Measurements from ENCODE around the gene SSX3.
"Not testable (repeated sequence)": the region's sequence is repeated elsewhere in the genome, so short reads cannot be mapped to it uniquely, and the experiment has no call there.

The SSX3 gene, protein sequence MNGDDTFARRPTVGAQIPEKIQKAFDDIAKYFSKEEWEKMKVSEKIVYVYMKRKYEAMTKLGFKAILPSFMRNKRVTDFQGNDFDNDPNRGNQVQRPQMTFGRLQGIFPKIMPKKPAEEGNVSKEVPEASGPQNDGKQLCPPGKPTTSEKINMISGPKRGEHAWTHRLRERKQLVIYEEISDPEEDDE

GRCh38 chrX:48356315-48357094 lies at the start of gene SSX3:
Gene SSX3 (minus strand): TSS chrX:48356703. CDS start chrX:48355249, 1,454 bp downstream.
- DNase-seq (ENCODE audit: low read depth); H3K4me3 ChIP-seq (ENCODE audit: control insufficient read depth, low read depth, low read length): not testable (repeated sequence)

GRCh38 chrX:48397825-48398224 lies 41.3 kb upstream of the SSX3 start:
- DNase-seq (ENCODE audit: low read depth); H3K4me3 ChIP-seq (ENCODE audit: control insufficient read depth, low read depth, low read length): not testable (repeated sequence)

DNA sequence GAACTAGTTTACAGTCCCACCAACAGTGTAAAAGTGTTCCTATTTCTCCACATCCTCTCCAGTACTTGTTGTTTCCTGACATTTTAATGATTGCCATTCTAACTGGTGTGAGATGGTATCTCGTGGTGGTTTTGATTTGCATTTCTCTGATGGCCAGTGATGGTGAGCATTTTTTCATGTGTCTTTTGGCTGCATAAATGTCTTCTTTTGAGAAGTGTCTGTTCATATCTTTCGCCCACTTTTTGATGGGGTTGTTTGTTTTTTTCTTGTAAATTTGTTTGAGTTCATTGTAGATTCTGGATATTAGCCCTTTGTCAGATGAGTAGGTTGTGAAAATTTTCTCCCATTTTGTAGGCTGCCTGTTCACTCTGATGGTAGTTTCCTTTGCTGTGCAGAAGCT lies 40.4 kb upstream of the SSX3 start:
- H3K4me3 ChIP-seq (ENCODE audit: control insufficient read depth, low read depth, low read length); DNase-seq (ENCODE audit: low read depth): not testable (repeated sequence)

DNA sequence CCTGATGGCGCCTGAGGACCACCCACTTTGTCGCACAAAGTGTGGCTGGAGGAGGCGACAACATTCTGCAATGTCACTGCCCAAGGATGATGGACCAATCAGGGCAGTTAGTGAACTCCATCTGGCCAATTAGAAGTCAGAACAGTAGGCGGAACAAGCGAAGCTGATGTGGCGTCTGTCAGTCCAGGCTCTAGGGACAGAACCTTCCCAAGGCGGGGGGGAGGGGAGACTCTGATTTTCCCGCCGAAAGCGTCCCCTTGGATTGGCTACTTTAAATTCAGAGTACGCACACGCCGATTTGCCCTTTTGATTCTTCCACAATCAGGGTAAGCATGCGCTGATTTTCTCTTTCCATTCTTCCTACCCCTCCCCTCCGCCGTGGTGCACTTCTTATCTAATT lies 26.7 kb upstream of the SSX3 start, which contains the start of gene SSX4:
SSX4 (plus strand) TSS at position 301 of the 400 bp plus-strand sequence. CDS start 515 bp downstream, outside the sequence.
- H3K4me3 ChIP-seq (ENCODE audit: control insufficient read depth, low read depth, low read length); DNase-seq (ENCODE audit: low read depth): not testable (repeated sequence)

DNA sequence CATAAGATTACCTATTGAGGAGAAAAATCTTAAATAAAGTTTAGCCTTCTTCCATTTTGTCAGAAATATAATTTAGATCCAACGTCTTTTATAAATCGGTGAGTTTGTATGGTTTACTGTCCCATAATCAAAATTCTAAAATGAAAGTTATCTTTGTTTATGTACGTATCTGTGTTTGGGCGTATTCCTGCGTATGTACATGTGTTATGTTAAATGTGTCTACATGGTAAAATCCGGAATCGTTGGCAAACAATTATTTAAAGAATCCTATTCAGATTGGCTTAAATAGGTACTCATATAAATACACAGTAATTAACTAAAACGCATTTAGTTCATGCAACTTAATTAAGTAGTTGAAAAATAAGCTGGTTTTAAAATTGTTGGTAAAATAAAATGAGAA lies 13.9 kb upstream of the SSX3 start:
- H3K4me3 ChIP-seq (ENCODE audit: control insufficient read depth, low read depth, low read length); DNase-seq (ENCODE audit: low read depth): not testable (repeated sequence)

DNA sequence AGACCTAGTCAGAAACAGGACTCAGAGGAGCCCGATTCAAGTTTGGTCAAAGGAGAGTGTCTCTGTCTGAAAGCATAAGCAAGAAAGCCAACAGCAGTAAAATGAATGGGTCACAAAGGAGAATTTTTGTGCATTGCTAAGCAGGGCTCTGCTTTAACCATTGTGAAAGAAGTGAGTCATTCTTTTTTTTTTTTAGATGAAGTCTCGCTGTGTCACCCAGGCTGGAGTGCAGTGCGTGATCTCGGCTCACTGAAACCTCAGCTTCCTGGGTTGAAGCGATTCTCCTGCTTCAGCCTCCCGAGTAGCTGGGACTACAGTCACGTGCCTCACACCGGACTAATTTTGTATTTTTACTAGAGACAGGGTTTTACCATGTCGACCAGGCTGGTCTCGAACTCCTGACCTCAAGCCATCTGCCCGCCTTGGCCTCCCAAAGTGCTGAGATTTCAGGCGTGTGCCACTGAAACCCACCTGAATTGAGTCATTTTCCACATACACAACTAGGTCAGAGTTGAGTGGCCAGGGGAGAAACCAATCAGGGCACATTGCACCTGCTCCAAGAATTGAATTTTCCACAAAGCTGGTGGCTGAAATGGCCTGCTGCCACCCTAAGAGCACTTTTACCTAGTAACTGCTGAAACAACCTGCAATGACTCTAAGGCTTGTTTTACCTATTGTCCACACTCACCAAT lies 11.4 kb upstream of the SSX3 start:
- H3K4me3 ChIP-seq (ENCODE audit: control insufficient read depth, low read depth, low read length); DNase-seq (ENCODE audit: low read depth): not testable (repeated sequence)

- not testable (repeated sequence) for DNase-seq (ENCODE audit: low read depth); H3K4me3 ChIP-seq (ENCODE audit: control insufficient read depth, low read depth, low read length)
These were observed 2.8 kb upstream of the SSX3 start for GRCh38 chrX:48359281-48359680.

- no peak for DNase-seq (ENCODE audit: low read depth)
- H3K4me3 ChIP-seq (ENCODE audit: control insufficient read depth, low read depth, low read length), result no peak overlapping the region
- no peak for TF ChIP-seq CTCF (conservative IDR thresholded peaks at IDR 0.05; ENCODE audit: control insufficient read depth, insufficient read depth, low read depth, low read length)
These were observed 1.2 kb upstream of the SSX3 start for GRCh38 chrX:48357681-48358080.

DNA sequence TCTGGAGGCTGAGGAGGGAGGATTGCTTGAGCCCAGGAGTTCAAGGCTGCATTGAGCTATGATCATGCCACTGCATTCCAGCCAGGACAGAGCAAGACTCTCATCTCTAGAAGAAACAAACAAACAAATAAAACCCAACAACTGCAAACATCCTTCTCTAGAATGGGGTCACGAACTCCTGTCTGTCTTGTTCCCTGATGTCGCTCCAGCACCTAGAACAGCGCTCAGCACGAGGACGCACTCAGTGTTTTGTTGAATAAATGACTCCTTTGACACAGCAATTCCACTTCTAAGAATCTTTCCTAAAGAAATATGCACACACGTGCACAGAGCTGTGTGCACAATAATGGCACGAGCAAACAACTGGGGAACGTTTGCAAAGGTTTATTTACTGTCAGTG lies 10.4 kb downstream of the SSX3 start:
- not testable (repeated sequence) for H3K4me3 ChIP-seq (ENCODE audit: control insufficient read depth, low read depth, low read length); DNase-seq (ENCODE audit: low read depth)

DNA sequence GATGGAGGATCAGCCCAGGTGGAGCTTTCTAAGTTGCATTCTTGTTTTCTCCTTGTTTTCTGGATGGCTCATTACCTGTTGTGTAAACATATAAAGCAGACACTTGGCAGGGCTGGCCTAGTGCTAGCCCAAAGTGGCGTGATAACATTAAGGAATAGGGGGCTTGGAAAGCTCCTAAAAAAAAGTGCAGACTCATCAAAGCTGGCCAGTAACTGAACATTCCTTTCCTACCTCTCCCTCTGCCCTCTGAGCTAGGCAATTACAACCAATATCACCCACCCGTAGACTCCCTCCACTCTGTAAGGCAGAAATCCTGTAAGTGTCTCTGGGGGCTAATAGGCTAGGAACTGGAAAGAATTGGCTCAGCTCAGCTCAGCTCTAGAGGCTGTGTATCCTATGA lies 42.5 kb downstream of the SSX3 start:
- not testable (repeated sequence) for H3K4me3 ChIP-seq (ENCODE audit: control insufficient read depth, low read depth, low read length); DNase-seq (ENCODE audit: low read depth)

- TF ChIP-seq CTCF (conservative IDR thresholded peaks at IDR 0.05; ENCODE audit: control insufficient read depth, insufficient read depth, low read depth, low read length), result no peak
- H3K4me3 ChIP-seq (ENCODE audit: control insufficient read depth, low read depth, low read length), result no peak overlapping the region
- no peak for DNase-seq (ENCODE audit: low read depth)
These were observed 50.3 kb downstream of the SSX3 start for GRCh38 chrX:48306175-48306574.

All from fibroblast of mammary gland (primary cell).